T-cell (primary cell): ENCODE data around the gene DAZAP2. TPM values are rescaled to one million over a fixed set of nuclear protein-coding genes. Genes with fewer than 3 reads are reported as not detected.

Source experiments
- ATAC-seq, 4 experiments: fragments of 200-7000 bp in 3 of 4; fragments of 150-1000 bp in 1 of 4; cut with Tn5 transposase; replicated peaks in 1 of 4; 1 replicate in 3 of 4; 2 replicates in 1 of 4; pipeline ENCODE4 v1.10.0; 2021; ENCODE audit warnings: moderate library complexity in 3 of 4, mild to moderate bottlenecking in 2 of 4, moderate number of reproducible peaks in 1 of 4
- CTCF ChIA-PET, 2 donors: fragments of 300-600 bp; sonication (Branson Sonifier 250); formaldehyde crosslinking; loops; one replicate each; lab custom pipeline; 2022; ENCODE audit warnings: antibody characterized with exemption in 2 of 2; lab: Charles Lee
- POLR2A ChIA-PET, 2 donors: fragments of 300-600 bp; sonication (Branson Sonifier 250); formaldehyde crosslinking; loops; one replicate each; lab custom pipeline; 2022; ENCODE audit warnings: antibody characterized with exemption in 2 of 2; lab: Charles Lee
- DNase-seq, 35 experiments: peaks; one replicate each; pipeline versions ENCODE4 v3.0.0 to v3.0.0-alpha.2; 2013 to 2023
- H3K27ac ChIP-seq: one replicate; pipeline ENCODE4 v1.5.1; 2013; ENCODE audit warnings: low read length
- H3K27me3 ChIP-seq, 2 experiments: replicated peaks in 1 of 2; 1 replicate in 1 of 2; 2 replicates in 1 of 2; pipeline versions ENCODE4 v1.6.1 to v1.7.0; 2013; ENCODE audit warnings: low read length in 1 of 2, mixed read lengths in 1 of 2; ENCODE audit not compliant: control insufficient read depth in 2 of 2, insufficient read depth in 2 of 2; ENCODE audit errors: extremely low read depth in 1 of 2
- H3K36me3 ChIP-seq, 2 donors: 1 replicate in 1 of 2; 2 replicates in 1 of 2; pipeline versions ENCODE4 v1.6.1 to v1.7.0; 2013; ENCODE audit warnings: low read length in 1 of 2; ENCODE audit not compliant: control insufficient read depth in 2 of 2, insufficient read depth in 1 of 2; ENCODE audit errors: extremely low read depth in 1 of 2
- H3K4me1 ChIP-seq, 2 experiments: 1 replicate in 1 of 2; 2 replicates in 1 of 2; pipeline versions ENCODE4 v1.6.1 to v1.7.0; 2013; ENCODE audit warnings: low read length in 2 of 2, mixed read lengths in 1 of 2; ENCODE audit not compliant: insufficient read depth in 2 of 2, control insufficient read depth in 1 of 2; ENCODE audit errors: extremely low read depth in 1 of 2
- H3K4me3 ChIP-seq, 2 donors: 1 replicate in 1 of 2; 2 replicates in 1 of 2; pipeline versions ENCODE4 v1.5.1 to v1.7.0; 2013; ENCODE audit warnings: mild to moderate bottlenecking in 2 of 2, low read length in 1 of 2, moderate library complexity in 1 of 2; ENCODE audit not compliant: control insufficient read depth in 1 of 2; ENCODE audit errors: extremely low read depth in 1 of 2
- H3K9me3 ChIP-seq: 2 replicates; pipeline ENCODE4 v1.7.0; 2013
- H3K27ac Mint-ChIP-seq, 2 donors: one replicate each; pipeline ENCODE4 v1.8.0; 2020 to 2021; ENCODE audit warnings: mild to moderate bottlenecking in 2 of 2, mixed read lengths in 2 of 2
- H3K27me3 Mint-ChIP-seq, 2 donors: one replicate each; pipeline ENCODE4 v1.8.0; 2021 to 2022; ENCODE audit warnings: mixed read lengths in 2 of 2
- H3K36me3 Mint-ChIP-seq: one replicate; pipeline ENCODE4 v1.8.0; 2021; ENCODE audit warnings: mixed read lengths
- H3K4me1 Mint-ChIP-seq, 3 donors: one replicate each; pipeline ENCODE4 v1.8.0; 2020 to 2022; ENCODE audit warnings: mixed read lengths in 3 of 3, mild to moderate bottlenecking in 1 of 3
- H3K4me3 Mint-ChIP-seq, 3 donors: one replicate each; pipeline ENCODE4 v1.8.0; 2020 to 2022; ENCODE audit warnings: mild to moderate bottlenecking in 3 of 3, mixed read lengths in 3 of 3, moderate library complexity in 3 of 3
- H3K9me3 Mint-ChIP-seq, 3 donors: one replicate each; pipeline ENCODE4 v1.8.0; 2020 to 2022; ENCODE audit warnings: mixed read lengths in 3 of 3
- WGBS: methylation state at CpG from one replicate; pipeline ENCODE4 v1.1.5; 2013; ENCODE audit warnings: missing lambda C conversion rate; ENCODE audit not compliant: insufficient coverage; 5-methylcytosine and 5-hydroxymethylcytosine counted together
- total RNA-seq, 35 experiments: library from RNA in 6 of 35; stranded (reverse) in 6 of 35; fragments of 120-200 nt in 1 of 35; gene quantifications; one replicate each; pipeline versions ENCODE4 v1.2.1 to v1.2.4 and lab custom pipeline; 2013 to 2026

The DAZAP2 gene
- total RNA-seq, 5 donors from 2014 or later (not counting 1 experiment from before 2014, with no cell fraction given) = 275 to 308 (median 282) TPM

DNA sequence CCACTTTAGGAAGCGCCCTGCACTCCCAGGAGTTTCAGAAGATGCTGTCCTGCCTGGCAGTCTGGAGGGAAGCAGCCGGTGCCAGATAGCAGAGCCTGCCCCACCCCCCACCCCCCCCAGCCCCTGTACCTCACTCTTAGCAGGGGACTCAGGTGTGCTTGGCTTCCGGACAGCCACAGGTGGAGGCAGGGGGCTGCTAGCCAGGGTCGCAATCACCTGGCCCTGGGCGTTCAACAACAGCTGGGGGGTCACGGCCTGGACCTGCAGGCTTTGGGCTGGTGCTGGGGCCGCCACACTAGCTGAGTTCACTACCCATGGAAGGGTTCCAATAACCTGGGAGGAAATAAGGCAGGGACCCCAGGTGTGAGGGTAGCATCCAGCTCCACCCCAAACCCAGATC, 42.8 kb upstream of the DAZAP2 start:
- Histone ChIP-seq H3K36me3 (peaks cover 0 to 16% of the 10 kb centered on the region in 2 donors), H3K9me3 (no peaks in the 10 kb centered on the region), H3K4me1 (no peaks in the 10 kb centered on the region), H3K27ac (no peak overlapping the region), H3K27me3 (no peaks in the 10 kb centered on the region), H3K4me3 (no peak overlapping the region)
- Mint-ChIP-seq H3K27me3 (no peaks in the 10 kb centered on the region), H3K36me3 (peaks cover 15% of the 10 kb centered on the region), H3K4me1 (peaks cover 0 to under 1% (median 0%) of the 10 kb centered on the region in 3 donors), H3K9me3 (no peaks in the 10 kb centered on the region), H3K27ac (no peak overlapping the region), H3K4me3 (no peak overlapping the region)
- 87% methylated on average over 3 of the region's 7 CpGs for WGBS
- no peak for DNase-seq
- no peak for ATAC-seq
- POLR2A ChIA-PET = no interaction called here
- CTCF ChIA-PET = no interaction called here

DNA sequence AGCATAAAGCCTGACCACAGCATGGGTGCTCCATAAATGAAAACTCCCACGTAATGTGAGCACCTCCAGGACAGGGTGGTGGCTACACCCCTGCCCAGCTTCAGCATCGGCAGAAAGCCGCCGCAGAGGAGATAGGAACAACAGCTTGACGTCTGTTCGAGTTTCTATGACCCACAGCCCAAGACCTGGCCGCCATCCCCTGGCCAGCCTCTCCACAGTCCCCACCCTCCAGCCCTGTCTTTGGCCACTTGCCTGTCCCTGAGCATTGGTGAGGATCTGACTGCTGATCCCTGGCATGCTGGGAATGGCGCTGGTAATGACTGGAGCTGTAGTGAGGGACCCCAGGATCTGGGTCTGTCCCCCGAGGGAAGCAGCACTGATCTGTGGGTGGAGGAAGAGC, 42.1 kb upstream of the DAZAP2 start:
- WGBS = 95% methylated on average over 9 of the region's 9 CpGs
- CTCF ChIA-PET = no interaction called here

GRCh38 chr12:51197736-51198567, 40.7 kb upstream of the DAZAP2 start:
- Mint-ChIP-seq H3K36me3 (no peaks in the 10 kb centered on the region), H3K4me3 (no peak overlapping the region), H3K9me3 (no peaks in the 10 kb centered on the region), H3K27ac (peak overlapping the region in 1 of 2 donors; percentile 27), H3K27me3 (no peaks in the 10 kb centered on the region), H3K4me1 (peaks cover 0 to 13% (median 3%) of the 10 kb centered on the region in 3 donors)
- no peak for ATAC-seq
- no peaks in the 10 kb centered on the region for H3K27me3 ChIP-seq
- POLR2A ChIA-PET = no interaction called here
- peaks cover 0 to 5% of the 10 kb centered on the region in 2 experiments for H3K4me1 ChIP-seq
- H3K27ac ChIP-seq = no peak overlapping the region
- H3K36me3 ChIP-seq = peaks cover 0 to 8% of the 10 kb centered on the region in 2 donors
- CTCF ChIA-PET = no interaction called here
- no peak overlapping the region for H3K4me3 ChIP-seq
- no peaks in the 10 kb centered on the region for H3K9me3 ChIP-seq
- no peak for DNase-seq
- WGBS = 95% methylated on average over 28 of the region's 38 CpGs

More for the DNA sequence above, 42.1 kb upstream of the DAZAP2 start:
- Mint-ChIP-seq H3K4me3 (no peak overlapping the region), H3K27ac (no peak overlapping the region), H3K4me1 (peaks cover 0 to 6% (median 0%) of the 10 kb centered on the region in 3 donors), H3K27me3 (no peaks in the 10 kb centered on the region), H3K36me3 (peaks cover 8% of the 10 kb centered on the region), H3K9me3 (no peaks in the 10 kb centered on the region)
- H3K4me3 ChIP-seq = no peak overlapping the region
- H3K27me3 ChIP-seq = no peaks in the 10 kb centered on the region
- no peak overlapping the region for H3K27ac ChIP-seq
- H3K36me3 ChIP-seq = peaks cover 0 to 10% of the 10 kb centered on the region in 2 donors
- ATAC-seq (no peak), DNase-seq (no peak)
- POLR2A ChIA-PET = no interaction called here
- no peaks in the 10 kb centered on the region for H3K9me3 ChIP-seq
- H3K4me1 ChIP-seq = no peaks in the 10 kb centered on the region

GRCh38 chr12:51198568-51199365, 39.9 kb upstream of the DAZAP2 start:
- no peak for DNase-seq
- H3K27ac Mint-ChIP-seq = peak overlapping the region in 1 of 2 donors; percentile 27
- peaks cover 7 to 21% (median 11%) of the 10 kb centered on the region in 3 donors for H3K4me1 Mint-ChIP-seq
- peaks cover 0 to 8% of the 10 kb centered on the region in 2 donors for H3K36me3 ChIP-seq
- ChIA-PET POLR2A (no interaction called here), CTCF (no interaction called here)
- H3K27ac ChIP-seq = no peak overlapping the region
- no peaks in the 10 kb centered on the region for H3K9me3 ChIP-seq
- peaks cover 6% of the 10 kb centered on the region for H3K36me3 Mint-ChIP-seq
- no peak for ATAC-seq
- no peaks in the 10 kb centered on the region for H3K27me3 Mint-ChIP-seq
- no peak overlapping the region for H3K4me3 Mint-ChIP-seq
- no peak overlapping the region for H3K4me3 ChIP-seq
- 91% methylated on average over 9 of the region's 16 CpGs for WGBS
- H3K9me3 Mint-ChIP-seq = no peaks in the 10 kb centered on the region
- H3K4me1 ChIP-seq = peaks cover 2 to 12% of the 10 kb centered on the region in 2 experiments
- H3K27me3 ChIP-seq = no peaks in the 10 kb centered on the region

- Mint-ChIP-seq H3K9me3 (no peaks in the 10 kb centered on the region), H3K27ac (peak overlapping the region in 1 of 2 donors; percentile 75), H3K36me3 (peaks cover 7% of the 10 kb centered on the region), H3K4me1 (peaks cover 7 to 21% (median 13%) of the 10 kb centered on the region in 3 donors), H3K4me3 (no peak overlapping the region), H3K27me3 (no peaks in the 10 kb centered on the region)
- DNase-seq = no peak
- WGBS = 84% methylated on average over 3 of the region's 10 CpGs
- Histone ChIP-seq H3K36me3 (peaks cover 0 to 8% of the 10 kb centered on the region in 2 donors), H3K9me3 (no peaks in the 10 kb centered on the region), H3K27me3 (no peaks in the 10 kb centered on the region), H3K4me3 (no peak overlapping the region), H3K4me1 (peaks cover 2 to 14% of the 10 kb centered on the region in 2 experiments), H3K27ac (no peak overlapping the region)
- no peak for ATAC-seq
- CTCF ChIA-PET = no interaction called here
- POLR2A ChIA-PET = no interaction called here
Measured at GRCh38 chr12:51199366-51199945, 39.2 kb upstream of the DAZAP2 start.

GRCh38 chr12:51200156-51200555, 38.5 kb upstream of the DAZAP2 start:
- Histone ChIP-seq H3K9me3 (no peaks in the 10 kb centered on the region), H3K4me1 (peaks cover 2 to 14% of the 10 kb centered on the region in 2 experiments), H3K27ac (no peak overlapping the region), H3K36me3 (peaks cover 0 to 8% of the 10 kb centered on the region in 2 donors), H3K4me3 (no peak overlapping the region), H3K27me3 (no peaks in the 10 kb centered on the region)
- DNase-seq (no peak), ATAC-seq (no peak)
- WGBS = 100% methylated on average over 4 of the region's 7 CpGs
- Mint-ChIP-seq H3K36me3 (peaks cover 7% of the 10 kb centered on the region), H3K27ac (no peak overlapping the region), H3K9me3 (no peaks in the 10 kb centered on the region), H3K4me3 (no peak overlapping the region), H3K4me1 (peaks cover 7 to 21% (median 13%) of the 10 kb centered on the region in 3 donors), H3K27me3 (no peaks in the 10 kb centered on the region)
- POLR2A ChIA-PET = no interaction called here
- CTCF ChIA-PET = no interaction called here
